ENCODE results near the gene GSPT1. TPM values are rescaled to one million over a fixed set of nuclear protein-coding genes. Genes with fewer than 3 reads are reported as not detected.

Gene GSPT1
- total and polyA plus RNA-seq, 2 experiments from 2014 or later: 126 to 146 TPM

DNA sequence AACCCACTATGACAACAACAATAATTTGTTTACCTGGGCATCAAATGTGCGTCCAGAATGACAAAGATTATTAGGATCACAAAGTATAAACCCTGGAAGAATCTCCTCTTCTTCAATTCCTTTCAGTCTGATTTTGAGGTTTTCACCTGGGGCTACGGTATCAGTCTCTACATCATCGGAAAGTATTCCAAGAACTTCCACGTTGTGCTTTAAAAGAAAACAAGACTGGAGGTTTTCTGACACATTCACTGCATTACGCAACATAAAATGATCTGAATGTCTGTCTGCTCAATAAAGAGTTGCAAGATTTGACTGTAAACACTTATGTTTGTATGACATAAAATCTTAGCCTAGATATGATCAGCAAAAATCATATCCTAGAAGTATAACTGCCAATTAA, 38.4 kb downstream of the GSPT1 start:
- Histone ChIP-seq H3K36me3 (ENCODE audit: insufficient read depth) (peaks cover 50% of the 10 kb centered on the region), H3K4me3 (no peak overlapping the region), H3K4me1 (ENCODE audit: insufficient read depth) (no peaks in the 10 kb centered on the region), H3K9me2 (ENCODE audit: insufficient read depth) (no peaks in the 10 kb centered on the region), H3K27ac (ENCODE audit: low read depth) (no peak overlapping the region), H3K79me2 (replicated peaks; ENCODE audit: insufficient read depth) (0 out of 2 replicates have a peak, but pooled peaks cover 4% of the 10 kb centered on the region), H3K27me3 (ENCODE audit: insufficient read depth) (no peaks in the 10 kb centered on the region), H3F3A (replicated peaks; ENCODE audit: low read depth) (0 out of 2 replicates have a peak, but pooled peaks cover 2% of the 10 kb centered on the region), H3K4me2 (no peak overlapping the region), H4K20me1 (replicated peaks; ENCODE audit: insufficient read depth) (peaks cover 17% of the 10 kb centered on the region), H2AFZ (no peak overlapping the region)
- Mint-ChIP-seq H3K4me3 (no peak overlapping the region), H3K4me1 (no peaks in the 10 kb centered on the region), H3K27ac (no peak overlapping the region), H3K36me3 (ENCODE audit: low read depth) (peaks cover 68% of the 10 kb centered on the region), H3K9me3 (no peaks in the 10 kb centered on the region), H3K27me3 (ENCODE audit: insufficient read depth, low read depth, poor library complexity) (peaks cover 1% of the 10 kb centered on the region)
- no peak for DNase-seq (ENCODE audit: low spot score)
- ATAC-seq: no peak
- TF ChIP-seq POLR2AphosphoS5 (IDR thresholded peaks at IDR 0.05; ENCODE audit: low read depth) (no peak), ZNF114 (CRISPR knock-in tag; IDR thresholded peaks at IDR 0.05) (no peak), STAT1 (IDR thresholded peaks at IDR 0.05; ENCODE audit: unreplicated experiment) (no peak), JUNB (IDR thresholded peaks at IDR 0.05; ENCODE audit: unreplicated experiment) (no peak), CREB1 (CRISPR knock-in tag; IDR thresholded peaks at IDR 0.05; ENCODE audit: low read depth) (no peak), ZNF331 (CRISPR knock-in tag; IDR thresholded peaks at IDR 0.05; ENCODE audit: low read depth) (no peak)

DNA sequence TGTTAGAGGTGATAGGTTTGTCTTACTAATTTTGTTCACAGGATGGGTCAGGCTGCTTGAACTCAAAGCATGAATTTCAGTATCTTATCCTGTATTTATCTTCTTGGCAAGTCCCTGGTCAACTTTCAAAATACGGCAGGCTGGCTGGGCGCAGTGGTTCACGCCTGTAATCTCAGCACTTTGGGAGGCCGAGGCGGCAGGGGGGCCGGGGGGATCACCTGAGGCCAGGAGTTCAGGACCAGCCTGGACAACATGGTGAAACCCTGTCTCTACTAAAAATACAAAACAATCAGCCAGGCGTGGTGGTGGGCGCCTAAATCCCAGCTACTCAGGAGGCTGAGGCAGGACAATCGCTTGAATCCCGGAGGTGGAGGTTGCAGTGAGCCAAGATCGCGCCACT, 39.5 kb downstream of the GSPT1 start:
- Histone ChIP-seq H3F3A (replicated peaks; ENCODE audit: low read depth) (0 out of 2 replicates have a peak, but pooled peaks cover 2% of the 10 kb centered on the region), H3K4me2 (no peak overlapping the region), H3K4me1 (ENCODE audit: insufficient read depth) (no peaks in the 10 kb centered on the region), H2AFZ (no peak overlapping the region), H3K27ac (ENCODE audit: low read depth) (no peak overlapping the region), H3K4me3 (no peak overlapping the region), H3K36me3 (ENCODE audit: insufficient read depth) (peaks cover 45% of the 10 kb centered on the region), H3K9me2 (ENCODE audit: insufficient read depth) (no peaks in the 10 kb centered on the region), H3K27me3 (ENCODE audit: insufficient read depth) (no peaks in the 10 kb centered on the region), H4K20me1 (replicated peaks; ENCODE audit: insufficient read depth) (peaks cover 14% of the 10 kb centered on the region), H3K79me2 (replicated peaks; ENCODE audit: insufficient read depth) (no peaks in the 10 kb centered on the region)
- Mint-ChIP-seq H3K27me3 (ENCODE audit: insufficient read depth, low read depth, poor library complexity) (peaks cover 1% of the 10 kb centered on the region), H3K36me3 (ENCODE audit: low read depth) (peaks cover 62% of the 10 kb centered on the region), H3K9me3 (no peaks in the 10 kb centered on the region), H3K4me3 (no peak overlapping the region), H3K27ac (no peak overlapping the region), H3K4me1 (peaks cover 4% of the 10 kb centered on the region; the same call in 1 of the 3 replicates)
- ATAC-seq (no peak), DNase-seq (ENCODE audit: low spot score) (no peak)
- TF ChIP-seq, protein P1, sequence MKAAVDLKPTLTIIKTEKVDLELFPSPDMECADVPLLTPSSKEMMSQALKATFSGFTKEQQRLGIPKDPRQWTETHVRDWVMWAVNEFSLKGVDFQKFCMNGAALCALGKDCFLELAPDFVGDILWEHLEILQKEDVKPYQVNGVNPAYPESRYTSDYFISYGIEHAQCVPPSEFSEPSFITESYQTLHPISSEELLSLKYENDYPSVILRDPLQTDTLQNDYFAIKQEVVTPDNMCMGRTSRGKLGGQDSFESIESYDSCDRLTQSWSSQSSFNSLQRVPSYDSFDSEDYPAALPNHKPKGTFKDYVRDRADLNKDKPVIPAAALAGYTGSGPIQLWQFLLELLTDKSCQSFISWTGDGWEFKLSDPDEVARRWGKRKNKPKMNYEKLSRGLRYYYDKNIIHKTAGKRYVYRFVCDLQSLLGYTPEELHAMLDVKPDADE (IDR thresholded peaks at IDR 0.05): no peak
- TF ChIP-seq NANOG (IDR thresholded peaks at IDR 0.05; ENCODE audit: borderline replicate concordance): no peak
- TF ChIP-seq, protein P2, sequence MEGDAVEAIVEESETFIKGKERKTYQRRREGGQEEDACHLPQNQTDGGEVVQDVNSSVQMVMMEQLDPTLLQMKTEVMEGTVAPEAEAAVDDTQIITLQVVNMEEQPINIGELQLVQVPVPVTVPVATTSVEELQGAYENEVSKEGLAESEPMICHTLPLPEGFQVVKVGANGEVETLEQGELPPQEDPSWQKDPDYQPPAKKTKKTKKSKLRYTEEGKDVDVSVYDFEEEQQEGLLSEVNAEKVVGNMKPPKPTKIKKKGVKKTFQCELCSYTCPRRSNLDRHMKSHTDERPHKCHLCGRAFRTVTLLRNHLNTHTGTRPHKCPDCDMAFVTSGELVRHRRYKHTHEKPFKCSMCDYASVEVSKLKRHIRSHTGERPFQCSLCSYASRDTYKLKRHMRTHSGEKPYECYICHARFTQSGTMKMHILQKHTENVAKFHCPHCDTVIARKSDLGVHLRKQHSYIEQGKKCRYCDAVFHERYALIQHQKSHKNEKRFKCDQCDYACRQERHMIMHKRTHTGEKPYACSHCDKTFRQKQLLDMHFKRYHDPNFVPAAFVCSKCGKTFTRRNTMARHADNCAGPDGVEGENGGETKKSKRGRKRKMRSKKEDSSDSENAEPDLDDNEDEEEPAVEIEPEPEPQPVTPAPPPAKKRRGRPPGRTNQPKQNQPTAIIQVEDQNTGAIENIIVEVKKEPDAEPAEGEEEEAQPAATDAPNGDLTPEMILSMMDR (conservative IDR thresholded peaks at IDR 0.05; ENCODE audit: low read depth in 2 of 2): no peak
- TF ChIP-seq ZNF114 (CRISPR knock-in tag; IDR thresholded peaks at IDR 0.05): no peak
- TF ChIP-seq ZNF331 (CRISPR knock-in tag; IDR thresholded peaks at IDR 0.05; ENCODE audit: low read depth): no peak
- no peak for TF ChIP-seq EZH2 (IDR thresholded peaks at IDR 0.05; ENCODE audit: low read depth, unreplicated experiment)
- TF ChIP-seq EZH2phosphoT487 (IDR thresholded peaks at IDR 0.05; ENCODE audit: unreplicated experiment): no peak
- TF ChIP-seq JUNB (IDR thresholded peaks at IDR 0.05; ENCODE audit: unreplicated experiment): no peak
- TF ChIP-seq CREB1 (CRISPR knock-in tag; IDR thresholded peaks at IDR 0.05; ENCODE audit: low read depth): no peak
- no peak for TF ChIP-seq POLR2AphosphoS5 (IDR thresholded peaks at IDR 0.05; ENCODE audit: low read depth)
- no peak for TF ChIP-seq STAT1 (IDR thresholded peaks at IDR 0.05; ENCODE audit: unreplicated experiment)
- no peak for TF ChIP-seq ZNF462 (CRISPR knock-in tag; IDR thresholded peaks at IDR 0.05)
